ENCODE data around the gene AP1B1. TPM values are rescaled to one million over a fixed set of nuclear protein-coding genes. Genes with fewer than 3 reads are reported as not detected.
A peak's percentile ranks its signal among the peaks of the same experiment; 100 is the strongest.

AP1B1 gene
- total and polyA plus RNA-seq, 4 donors: 17.6 to 63.4 (median 44.0) TPM

GRCh38 chr22:29334696-29335344, 53.5 kb downstream of the AP1B1 start:
- Histone ChIP-seq H3K4me3 (ENCODE audit: low read depth in 1 of 3, low read length in 3 of 3) (no peak overlapping the region), H3K9ac (ENCODE audit: low read depth in 1 of 2, low read length in 2 of 2) (no peak overlapping the region), H3K4me1 (ENCODE audit: control insufficient read depth in 4 of 4, insufficient read depth in 4 of 4, low read length in 3 of 4) (peaks cover 5 to 49% (median 38%) of the 10 kb centered on the region in 4 donors), H3K27me3 (ENCODE audit: control insufficient read depth in 4 of 4, insufficient read depth in 4 of 4, low read length in 3 of 4) (no peaks in the 10 kb centered on the region), H3K36me3 (ENCODE audit: control insufficient read depth in 4 of 4, insufficient read depth in 3 of 4, low read depth in 1 of 4, low read length in 3 of 4) (peaks cover 2 to 32% (median 12%) of the 10 kb centered on the region in 4 donors), H3K9me3 (ENCODE audit: control insufficient read depth in 4 of 4, low read length in 3 of 4) (no peaks in the 10 kb centered on the region), H3K27ac (ENCODE audit: low read depth in 1 of 2, low read length in 2 of 2) (peak overlapping the region in 1 of 2 donors; percentile 10)
- 57% methylated on average over 12 of the region's 12 CpGs for WGBS
- peak in 1 of 2 donors; percentile 51 for TF ChIP-seq RAD21 (IDR thresholded peaks at IDR 0.05)
- peak in 1 of 2 donors; percentile 12 for TF ChIP-seq RXRA (IDR thresholded peaks at IDR 0.05)
- peak; percentile 11 to 18 for TF ChIP-seq HNF4A (conservative IDR thresholded peaks at IDR 0.05)
- TF ChIP-seq FOXA2 (IDR thresholded peaks at IDR 0.05): peak; percentile 44
- TF ChIP-seq NR2F2 (IDR thresholded peaks at IDR 0.05): no peak
- no peak for DNase-seq (ENCODE audit: low spot score)

DNA sequence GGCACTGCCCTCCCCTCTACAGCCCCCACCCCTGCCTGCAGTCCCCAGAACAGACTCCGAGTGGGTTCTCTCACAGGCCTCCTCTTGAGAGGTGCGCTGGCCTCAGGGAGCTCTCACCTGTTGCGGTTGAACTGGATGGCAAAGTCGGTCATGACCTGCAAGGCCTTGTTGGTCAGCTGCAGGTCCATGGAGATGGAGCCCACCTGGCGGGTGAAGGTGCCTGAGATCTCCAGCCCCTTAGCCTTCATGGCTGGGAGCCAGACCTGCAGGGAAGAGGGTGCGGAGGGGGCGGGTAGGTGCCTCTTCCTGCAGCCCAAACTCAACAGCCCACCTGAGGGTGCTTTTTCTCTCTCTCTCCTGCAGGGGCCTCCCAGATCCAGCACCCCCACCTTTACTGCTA, 54.2 kb downstream of the AP1B1 start:
- H3K4me1 ChIP-seq (ENCODE audit: control insufficient read depth in 4 of 4, insufficient read depth in 4 of 4, low read length in 3 of 4): peaks cover 5 to 49% (median 38%) of the 10 kb centered on the region in 4 donors
- H3K4me3 ChIP-seq (ENCODE audit: low read depth in 1 of 3, low read length in 3 of 3): no peak overlapping the region
- no peak overlapping the region for H3K27ac ChIP-seq (ENCODE audit: low read depth in 1 of 2, low read length in 2 of 2)
- TF ChIP-seq SP1 (IDR thresholded peaks at IDR 0.05) (no peak), JUND (IDR thresholded peaks at IDR 0.05) (no peak), FOXA1 (IDR thresholded peaks at IDR 0.05) (no peak)
- H3K36me3 ChIP-seq (ENCODE audit: control insufficient read depth in 4 of 4, insufficient read depth in 3 of 4, low read depth in 1 of 4, low read length in 3 of 4): peaks cover 2 to 36% (median 12%) of the 10 kb centered on the region in 4 donors
- no peak overlapping the region for H3K9ac ChIP-seq (ENCODE audit: low read depth in 1 of 2, low read length in 2 of 2)
- DNase-seq (ENCODE audit: low spot score): no peak
- H3K27me3 ChIP-seq (ENCODE audit: control insufficient read depth in 4 of 4, insufficient read depth in 4 of 4, low read length in 3 of 4): no peaks in the 10 kb centered on the region
- no peaks in the 10 kb centered on the region for H3K9me3 ChIP-seq (ENCODE audit: control insufficient read depth in 4 of 4, low read length in 3 of 4)
- 96% methylated on average over 7 of the region's 7 CpGs for WGBS

DNA sequence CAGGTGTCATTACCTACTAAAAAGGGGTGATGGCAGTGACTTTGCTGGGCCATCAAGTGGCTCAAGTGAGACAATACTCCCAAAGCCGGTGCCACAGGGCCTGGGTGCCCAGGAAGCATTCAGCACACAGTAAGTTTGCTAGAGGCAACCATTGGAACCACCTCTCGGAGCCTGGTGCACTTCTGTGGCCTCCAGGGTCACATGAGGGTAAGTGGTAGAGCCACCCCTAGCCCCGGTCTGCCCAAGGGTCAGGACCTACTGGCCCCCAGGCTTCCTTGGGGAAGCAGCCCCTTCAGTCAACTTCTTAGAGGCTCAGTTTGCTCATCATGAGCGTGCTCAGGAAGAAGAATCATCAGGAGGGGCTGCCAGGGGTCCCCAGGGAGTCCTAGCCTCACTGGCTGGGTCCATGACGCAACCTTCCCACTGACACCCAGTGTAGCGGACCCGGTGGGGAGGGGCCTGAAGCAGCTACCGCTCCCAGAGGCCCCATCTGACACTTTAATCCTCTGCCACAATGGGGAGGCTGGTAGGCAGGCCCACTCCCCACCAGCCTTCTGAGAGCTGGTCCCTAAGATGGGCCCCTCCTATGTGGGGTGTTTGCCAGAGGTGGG, 55.4 kb downstream of the AP1B1 start:
- Histone ChIP-seq H3K36me3 (ENCODE audit: control insufficient read depth in 4 of 4, insufficient read depth in 3 of 4, low read depth in 1 of 4, low read length in 3 of 4) (peaks cover 2 to 40% (median 10%) of the 10 kb centered on the region in 4 donors), H3K9me3 (ENCODE audit: control insufficient read depth in 4 of 4, low read length in 3 of 4) (no peaks in the 10 kb centered on the region), H3K27me3 (ENCODE audit: control insufficient read depth in 4 of 4, insufficient read depth in 4 of 4, low read length in 3 of 4) (no peaks in the 10 kb centered on the region), H3K4me3 (ENCODE audit: low read depth in 1 of 3, low read length in 3 of 3) (no peak overlapping the region), H3K27ac (ENCODE audit: low read depth in 1 of 2, low read length in 2 of 2) (no peak overlapping the region), H3K4me1 (ENCODE audit: control insufficient read depth in 4 of 4, insufficient read depth in 4 of 4, low read length in 3 of 4) (peaks cover 5 to 42% (median 34%) of the 10 kb centered on the region in 4 donors), H3K9ac (ENCODE audit: low read depth in 1 of 2, low read length in 2 of 2) (no peak overlapping the region)
- 95% methylated on average over 8 of the region's 8 CpGs for WGBS
- TF ChIP-seq GABPA (IDR thresholded peaks at IDR 0.05 in 1 of 2, conservative IDR thresholded peaks at IDR 0.05 in 1 of 2): no peak
- TF ChIP-seq, protein P1, sequence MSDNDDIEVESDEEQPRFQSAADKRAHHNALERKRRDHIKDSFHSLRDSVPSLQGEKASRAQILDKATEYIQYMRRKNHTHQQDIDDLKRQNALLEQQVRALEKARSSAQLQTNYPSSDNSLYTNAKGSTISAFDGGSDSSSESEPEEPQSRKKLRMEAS (IDR thresholded peaks at IDR 0.05): no peak
- TF ChIP-seq, protein P2, sequence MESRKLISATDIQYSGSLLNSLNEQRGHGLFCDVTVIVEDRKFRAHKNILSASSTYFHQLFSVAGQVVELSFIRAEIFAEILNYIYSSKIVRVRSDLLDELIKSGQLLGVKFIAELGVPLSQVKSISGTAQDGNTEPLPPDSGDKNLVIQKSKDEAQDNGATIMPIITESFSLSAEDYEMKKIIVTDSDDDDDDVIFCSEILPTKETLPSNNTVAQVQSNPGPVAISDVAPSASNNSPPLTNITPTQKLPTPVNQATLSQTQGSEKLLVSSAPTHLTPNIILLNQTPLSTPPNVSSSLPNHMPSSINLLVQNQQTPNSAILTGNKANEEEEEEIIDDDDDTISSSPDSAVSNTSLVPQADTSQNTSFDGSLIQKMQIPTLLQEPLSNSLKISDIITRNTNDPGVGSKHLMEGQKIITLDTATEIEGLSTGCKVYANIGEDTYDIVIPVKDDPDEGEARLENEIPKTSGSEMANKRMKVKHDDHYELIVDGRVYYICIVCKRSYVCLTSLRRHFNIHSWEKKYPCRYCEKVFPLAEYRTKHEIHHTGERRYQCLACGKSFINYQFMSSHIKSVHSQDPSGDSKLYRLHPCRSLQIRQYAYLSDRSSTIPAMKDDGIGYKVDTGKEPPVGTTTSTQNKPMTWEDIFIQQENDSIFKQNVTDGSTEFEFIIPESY (IDR thresholded peaks at IDR 0.05): no peak
- TF ChIP-seq, protein P3, sequence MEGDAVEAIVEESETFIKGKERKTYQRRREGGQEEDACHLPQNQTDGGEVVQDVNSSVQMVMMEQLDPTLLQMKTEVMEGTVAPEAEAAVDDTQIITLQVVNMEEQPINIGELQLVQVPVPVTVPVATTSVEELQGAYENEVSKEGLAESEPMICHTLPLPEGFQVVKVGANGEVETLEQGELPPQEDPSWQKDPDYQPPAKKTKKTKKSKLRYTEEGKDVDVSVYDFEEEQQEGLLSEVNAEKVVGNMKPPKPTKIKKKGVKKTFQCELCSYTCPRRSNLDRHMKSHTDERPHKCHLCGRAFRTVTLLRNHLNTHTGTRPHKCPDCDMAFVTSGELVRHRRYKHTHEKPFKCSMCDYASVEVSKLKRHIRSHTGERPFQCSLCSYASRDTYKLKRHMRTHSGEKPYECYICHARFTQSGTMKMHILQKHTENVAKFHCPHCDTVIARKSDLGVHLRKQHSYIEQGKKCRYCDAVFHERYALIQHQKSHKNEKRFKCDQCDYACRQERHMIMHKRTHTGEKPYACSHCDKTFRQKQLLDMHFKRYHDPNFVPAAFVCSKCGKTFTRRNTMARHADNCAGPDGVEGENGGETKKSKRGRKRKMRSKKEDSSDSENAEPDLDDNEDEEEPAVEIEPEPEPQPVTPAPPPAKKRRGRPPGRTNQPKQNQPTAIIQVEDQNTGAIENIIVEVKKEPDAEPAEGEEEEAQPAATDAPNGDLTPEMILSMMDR (IDR thresholded peaks at IDR 0.05; ENCODE audit: low read depth, low read length, missing input control): no peak
- no peak for TF ChIP-seq SP1 (IDR thresholded peaks at IDR 0.05)
- TF ChIP-seq FOXA1 (IDR thresholded peaks at IDR 0.05): no peak
- TF ChIP-seq ATF3 (IDR thresholded peaks at IDR 0.05): no peak
- TF ChIP-seq JUND (IDR thresholded peaks at IDR 0.05): no peak
- no peak for TF ChIP-seq RXRA (IDR thresholded peaks at IDR 0.05)
- no peak for TF ChIP-seq RAD21 (IDR thresholded peaks at IDR 0.05)
- TF ChIP-seq FOXA2 (IDR thresholded peaks at IDR 0.05): no peak
- no peak for DNase-seq (ENCODE audit: low spot score)
